Gastrocnemius medialis (tissue), 4 donors: Measurements from ENCODE around the gene TCF4. TPM values are rescaled to one million over a fixed set of nuclear protein-coding genes. Genes with fewer than 3 reads are reported as not detected.

Source experiments
- ATAC-seq, 2 donors: fragments of 150-250 bp; one replicate each; pipeline ENCODE4 v1.9.1; 2016
- DNase-seq, 2 donors: peaks; one replicate each; pipeline ENCODE4 v3.0.0-alpha.2; 2019
- H3K27ac ChIP-seq, 4 donors: fragments of 200-600 bp; sonication (generic); 1 replicate in 1 of 4; 2 replicates in 3 of 4; pipeline ENCODE4 v1.5.1; 2016 to 2018; ENCODE audit warnings: mild to moderate bottlenecking in 2 of 4, moderate library complexity in 1 of 4
- H3K27me3 ChIP-seq, 3 donors: fragments of 200-600 bp; sonication (generic) in 2 of 3; 1 replicate in 1 of 3; 2 replicates in 2 of 3; pipeline versions ENCODE4 v1.5.1 to v1.6.0; 2016 to 2019; ENCODE audit warnings: mild to moderate bottlenecking in 1 of 3, moderate library complexity in 1 of 3
- H3K36me3 ChIP-seq, 2 donors: fragments of 200-600 bp; sonication (generic) in 1 of 2; one replicate each; pipeline ENCODE4 v1.5.1; 2017 to 2018
- H3K4me1 ChIP-seq, 2 donors: fragments of 200-600 bp; sonication (generic) in 1 of 2; one replicate each; pipeline ENCODE4 v1.5.1; 2016 to 2017; ENCODE audit warnings: mild to moderate bottlenecking in 2 of 2
- H3K4me3 ChIP-seq, 4 donors: fragments of 200-600 bp; sonication (generic) in 3 of 4; 1 replicate in 1 of 4; 2 replicates in 3 of 4; pipeline ENCODE4 v1.5.1; 2016 to 2019; ENCODE audit warnings: mild to moderate bottlenecking in 2 of 4
- H3K9me3 ChIP-seq, 3 donors: fragments of 200-600 bp; sonication (generic) in 2 of 3; 1 replicate in 1 of 3; 2 replicates in 2 of 3; pipeline ENCODE4 v1.5.1; 2016 to 2019
- POLR2A ChIP-seq, 2 donors: fragments of 450-650 bp; IDR thresholded peaks; one replicate each; pipeline ENCODE4 v1.6.1; 2017; ENCODE audit warnings: antibody characterized with exemption in 2 of 2, mild to moderate bottlenecking in 2 of 2, moderate library complexity in 2 of 2
- in situ Hi-C, 4 donors: fragments of 200-750 bp; cut with MboI; loops; one replicate each; pipeline versions ENCODE4 v1.15.0 to v1.8.0; 2017; ENCODE audit warnings: low sequenced_read_pairs in 4 of 4
- intact Hi-C: fragments of 100-400 bp; cut with DNase I; formaldehyde crosslinking; loops from one replicate; pipeline ENCODE4 v1.15.1; 2023; ENCODE audit warnings: low total_unique reads
- total RNA-seq, 4 donors: library from RNA; depleted of rRNA; stranded (reverse); fragments of >200 nt; gene quantifications; one replicate each; pipeline versions ENCODE4 v1.1.0 to v1.2.3, GENCODE V29; 2016
- TF ChIP-seq, protein P1 (sequence below), 5 experiments: fragments of 450-650 bp in 3 of 5; fragments of 200-600 bp in 2 of 5; sonication (generic) in 2 of 5; IDR thresholded peaks in 4 of 5; conservative IDR thresholded peaks in 1 of 5; 1 replicate in 4 of 5; 2 replicates in 1 of 5; pipeline ENCODE4 v1.5.1; 2016 to 2019; ENCODE audit warnings: antibody characterized with exemption in 5 of 5, mild to moderate bottlenecking in 3 of 5, moderate library complexity in 3 of 5

TCF4 gene
- total RNA-seq, 4 donors from 2014 or later = 40.3 to 60.6 (median 53.6) TPM

DNA sequence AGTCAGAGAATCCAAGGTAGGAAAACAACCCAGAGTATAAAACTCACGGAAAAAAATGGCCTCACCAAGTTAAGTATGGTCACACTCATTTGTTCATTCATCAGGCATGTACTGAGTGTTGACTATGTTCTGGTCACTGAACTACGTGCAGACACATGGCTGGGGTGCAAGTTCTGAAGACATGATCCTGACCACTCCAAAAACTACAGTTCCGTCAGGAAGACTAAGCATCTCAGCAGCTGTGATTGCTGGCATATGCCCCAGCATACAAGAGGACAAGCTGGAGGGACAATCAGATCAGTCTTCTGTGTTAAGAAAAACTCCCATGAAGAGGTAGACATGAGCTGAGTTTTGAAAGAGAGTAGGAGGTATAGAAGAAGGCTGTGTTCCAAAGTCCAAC is 72.8 kb downstream of the TCF4 start:
- DNase-seq (peak in 1 of 2 donors; percentile 17), ATAC-seq (no peak)
- in situ Hi-C loops = no loop called here
- Histone ChIP-seq H3K27ac (peak overlapping the region in 3 of 4 donors; percentile 40 to 58 (median 53)), H3K4me3 (no peak overlapping the region), H3K9me3 (no peaks in the 10 kb centered on the region), H3K4me1 (peaks cover 0 to 40% of the 10 kb centered on the region in 2 donors), H3K36me3 (no peaks in the 10 kb centered on the region), H3K27me3 (no peaks in the 10 kb centered on the region)
- TF ChIP-seq, protein P1, sequence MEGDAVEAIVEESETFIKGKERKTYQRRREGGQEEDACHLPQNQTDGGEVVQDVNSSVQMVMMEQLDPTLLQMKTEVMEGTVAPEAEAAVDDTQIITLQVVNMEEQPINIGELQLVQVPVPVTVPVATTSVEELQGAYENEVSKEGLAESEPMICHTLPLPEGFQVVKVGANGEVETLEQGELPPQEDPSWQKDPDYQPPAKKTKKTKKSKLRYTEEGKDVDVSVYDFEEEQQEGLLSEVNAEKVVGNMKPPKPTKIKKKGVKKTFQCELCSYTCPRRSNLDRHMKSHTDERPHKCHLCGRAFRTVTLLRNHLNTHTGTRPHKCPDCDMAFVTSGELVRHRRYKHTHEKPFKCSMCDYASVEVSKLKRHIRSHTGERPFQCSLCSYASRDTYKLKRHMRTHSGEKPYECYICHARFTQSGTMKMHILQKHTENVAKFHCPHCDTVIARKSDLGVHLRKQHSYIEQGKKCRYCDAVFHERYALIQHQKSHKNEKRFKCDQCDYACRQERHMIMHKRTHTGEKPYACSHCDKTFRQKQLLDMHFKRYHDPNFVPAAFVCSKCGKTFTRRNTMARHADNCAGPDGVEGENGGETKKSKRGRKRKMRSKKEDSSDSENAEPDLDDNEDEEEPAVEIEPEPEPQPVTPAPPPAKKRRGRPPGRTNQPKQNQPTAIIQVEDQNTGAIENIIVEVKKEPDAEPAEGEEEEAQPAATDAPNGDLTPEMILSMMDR (IDR thresholded peaks at IDR 0.05 in 4 of 5, conservative IDR thresholded peaks at IDR 0.05 in 1 of 5) = no peak
- TF ChIP-seq POLR2A (IDR thresholded peaks at IDR 0.05) = no peak
- intact Hi-C loops = no loop called here

DNA sequence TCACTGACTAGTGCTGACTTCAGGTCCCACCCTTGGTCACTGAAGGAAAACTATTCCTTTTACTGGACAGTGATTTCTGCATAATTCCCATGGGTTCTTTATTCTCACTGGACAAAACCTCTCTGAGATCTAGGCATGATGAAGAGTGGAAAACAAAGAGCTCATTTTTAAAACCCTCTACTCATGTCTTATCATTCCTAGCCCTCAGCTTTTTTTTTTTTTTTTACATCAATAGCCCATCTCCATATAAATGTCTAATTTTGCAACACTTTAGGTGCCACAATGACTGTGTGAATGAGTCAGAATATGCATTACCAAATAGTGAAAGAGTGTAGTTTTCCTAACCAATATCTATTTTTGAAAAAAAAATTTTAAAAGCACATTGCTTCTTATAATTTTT is 74.8 kb downstream of the TCF4 start:
- no peaks in the 10 kb centered on the region for H3K9me3 ChIP-seq
- H3K27me3 ChIP-seq = no peaks in the 10 kb centered on the region
- ATAC-seq = no peak
- in situ Hi-C loops (no loop called here), intact Hi-C loops (no loop called here)
- no peak for DNase-seq
- peaks cover 0 to 45% of the 10 kb centered on the region in 2 donors for H3K4me1 ChIP-seq
- TF ChIP-seq, protein P1 (IDR thresholded peaks at IDR 0.05 in 4 of 5, conservative IDR thresholded peaks at IDR 0.05 in 1 of 5) = no peak
- TF ChIP-seq POLR2A (IDR thresholded peaks at IDR 0.05) = no peak
- peak overlapping the region; percentile 19 to 80 (median 78) for H3K27ac ChIP-seq
- H3K36me3 ChIP-seq = no peaks in the 10 kb centered on the region
- H3K4me3 ChIP-seq = no peak overlapping the region

DNA sequence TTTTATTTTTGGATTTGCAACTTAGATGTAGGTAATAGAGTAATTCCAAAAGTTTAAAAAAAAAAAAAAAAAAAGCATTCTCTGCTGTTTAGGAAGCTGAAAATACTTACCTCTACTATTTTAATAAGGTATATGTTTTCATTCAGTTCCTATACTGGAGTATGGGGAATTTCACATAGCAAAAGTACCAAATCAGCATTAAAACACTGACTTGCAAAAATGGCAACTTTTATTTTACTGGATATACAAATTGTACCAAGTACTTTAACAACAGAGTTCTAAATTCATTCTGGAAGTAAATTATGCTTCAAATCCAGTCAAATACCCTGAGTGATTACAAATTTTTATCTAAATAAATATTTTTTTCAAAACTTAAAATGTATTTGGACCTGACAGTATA is 76.7 kb downstream of the TCF4 start:
- intact Hi-C loops = no loop called here
- in situ Hi-C loops = no loop called here
- Histone ChIP-seq H3K4me1 (peaks cover 0 to 44% of the 10 kb centered on the region in 2 donors), H3K36me3 (no peaks in the 10 kb centered on the region), H3K4me3 (peak overlapping the region in 3 of 4 donors; percentile 12 to 39 (median 20)), H3K27ac (peak overlapping the region; percentile 67 to 80 (median 78)), H3K9me3 (no peaks in the 10 kb centered on the region), H3K27me3 (no peaks in the 10 kb centered on the region)
- TF ChIP-seq, protein P1 (IDR thresholded peaks at IDR 0.05 in 4 of 5, conservative IDR thresholded peaks at IDR 0.05 in 1 of 5) = no peak
- no peak for TF ChIP-seq POLR2A (IDR thresholded peaks at IDR 0.05)
- ATAC-seq (no peak), DNase-seq (no peak)

DNA sequence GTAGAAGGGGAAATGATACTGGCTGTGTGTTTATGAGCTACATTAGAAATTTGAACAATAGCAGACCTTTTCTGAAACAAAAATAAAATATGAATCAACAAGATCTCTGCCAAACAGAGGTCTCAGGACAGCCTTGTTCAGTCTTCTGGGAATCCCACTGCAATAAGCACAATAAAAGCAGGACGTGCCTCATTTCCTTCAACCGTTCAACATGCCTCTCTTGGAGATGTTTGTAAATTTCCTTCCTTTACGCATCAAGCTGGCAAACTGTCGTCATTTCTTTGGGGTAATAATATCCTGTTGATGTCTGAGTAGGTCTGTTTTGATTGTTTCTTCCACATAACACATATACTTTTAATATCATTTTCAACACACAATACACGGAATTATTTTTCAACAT is 77.2 kb downstream of the TCF4 start:
- DNase-seq = peak in 1 of 2 donors; percentile 16
- no peaks in the 10 kb centered on the region for H3K27me3 ChIP-seq
- H3K4me1 ChIP-seq = peaks cover 0 to 42% of the 10 kb centered on the region in 2 donors
- intact Hi-C loops = no loop called here
- TF ChIP-seq, protein P1 (IDR thresholded peaks at IDR 0.05 in 4 of 5, conservative IDR thresholded peaks at IDR 0.05 in 1 of 5) = no peak
- TF ChIP-seq POLR2A (IDR thresholded peaks at IDR 0.05) = peak; percentile 39 to 48
- H3K27ac ChIP-seq = peak overlapping the region; percentile 67 to 80 (median 78)
- in situ Hi-C loops = no loop called here
- ATAC-seq = peak; percentile 82 to 84
- no peaks in the 10 kb centered on the region for H3K36me3 ChIP-seq
- H3K9me3 ChIP-seq = no peaks in the 10 kb centered on the region
- peak overlapping the region; percentile 12 to 39 (median 19) for H3K4me3 ChIP-seq
